Esophagus squamous epithelium (tissue), 5 donors: ENCODE data around the gene RRP15. TPM values are rescaled to one million over a fixed set of nuclear protein-coding genes. Genes with fewer than 3 reads are reported as not detected.

Source experiments
- DNase-seq: peaks from one replicate; lab custom pipeline; 2025; lab: John Stamatoyannopoulos, UW
- H3K27ac ChIP-seq, 4 donors: fragments of 200-600 bp; sonication (generic); one replicate each; pipeline ENCODE4 v1.5.1; 2016 to 2019; ENCODE audit warnings: mild to moderate bottlenecking in 1 of 4
- H3K27me3 ChIP-seq, 4 donors: fragments of 200-600 bp; sonication (generic); 1 replicate in 3 of 4; 2 replicates in 1 of 4; pipeline versions ENCODE4 v1.5.1 to v1.6.0; 2017 to 2021; ENCODE audit warnings: antibody characterized with exemption in 1 of 4
- H3K36me3 ChIP-seq, 3 donors: fragments of 200-600 bp; sonication (generic); one replicate each; pipeline ENCODE4 v1.5.1; 2016 to 2019
- H3K4me1 ChIP-seq, 3 donors: fragments of 200-600 bp; sonication (generic); one replicate each; pipeline ENCODE4 v1.5.1; 2017 to 2019
- H3K4me3 ChIP-seq, 4 donors: fragments of 200-600 bp; sonication (generic); 1 replicate in 3 of 4; 2 replicates in 1 of 4; pipeline ENCODE4 v1.5.1; 2016 to 2019; ENCODE audit warnings: mild to moderate bottlenecking in 2 of 4, moderate library complexity in 1 of 4
- H3K9me3 ChIP-seq, 3 donors: fragments of 200-600 bp; sonication (generic); one replicate each; pipeline ENCODE4 v1.5.1; 2016 to 2019
- POLR2A ChIP-seq, 4 donors: fragments of 450-650 bp; IDR thresholded peaks; one replicate each; pipeline ENCODE4 v1.6.1; 2017; ENCODE audit warnings: antibody characterized with exemption in 4 of 4, mild to moderate bottlenecking in 4 of 4, moderate library complexity in 3 of 4
- WGBS, 2 donors: methylation state at CpG; one replicate each; pipeline ENCODE4 v1.1.5; 2018; 5-methylcytosine and 5-hydroxymethylcytosine counted together
- intact Hi-C: fragments of 100-400 bp; cut with DNase I; formaldehyde crosslinking; loops from one replicate; pipeline ENCODE4 v1.15.0; 2022
- total RNA-seq, 4 donors: library from RNA; depleted of rRNA; stranded (reverse); fragments of >200 nt; gene quantifications; one replicate each; pipeline ENCODE4 v1.1.0, GENCODE V29; 2016
- TF ChIP-seq, protein P1 (sequence below), 6 experiments: fragments of 450-650 bp in 4 of 6; fragments of 200-600 bp in 2 of 6; sonication (generic) in 2 of 6; IDR thresholded peaks; one replicate each; pipeline ENCODE4 v1.5.1; 2016 to 2019; ENCODE audit warnings: antibody characterized with exemption in 6 of 6, mild to moderate bottlenecking in 4 of 6, moderate library complexity in 4 of 6
- donor health status: DM: yes; HTN: yes; CAD: no.

The RRP15 gene
- total RNA-seq, 4 donors from 2014 or later: 4.6 to 9.3 (median 8.4) TPM

DNA sequence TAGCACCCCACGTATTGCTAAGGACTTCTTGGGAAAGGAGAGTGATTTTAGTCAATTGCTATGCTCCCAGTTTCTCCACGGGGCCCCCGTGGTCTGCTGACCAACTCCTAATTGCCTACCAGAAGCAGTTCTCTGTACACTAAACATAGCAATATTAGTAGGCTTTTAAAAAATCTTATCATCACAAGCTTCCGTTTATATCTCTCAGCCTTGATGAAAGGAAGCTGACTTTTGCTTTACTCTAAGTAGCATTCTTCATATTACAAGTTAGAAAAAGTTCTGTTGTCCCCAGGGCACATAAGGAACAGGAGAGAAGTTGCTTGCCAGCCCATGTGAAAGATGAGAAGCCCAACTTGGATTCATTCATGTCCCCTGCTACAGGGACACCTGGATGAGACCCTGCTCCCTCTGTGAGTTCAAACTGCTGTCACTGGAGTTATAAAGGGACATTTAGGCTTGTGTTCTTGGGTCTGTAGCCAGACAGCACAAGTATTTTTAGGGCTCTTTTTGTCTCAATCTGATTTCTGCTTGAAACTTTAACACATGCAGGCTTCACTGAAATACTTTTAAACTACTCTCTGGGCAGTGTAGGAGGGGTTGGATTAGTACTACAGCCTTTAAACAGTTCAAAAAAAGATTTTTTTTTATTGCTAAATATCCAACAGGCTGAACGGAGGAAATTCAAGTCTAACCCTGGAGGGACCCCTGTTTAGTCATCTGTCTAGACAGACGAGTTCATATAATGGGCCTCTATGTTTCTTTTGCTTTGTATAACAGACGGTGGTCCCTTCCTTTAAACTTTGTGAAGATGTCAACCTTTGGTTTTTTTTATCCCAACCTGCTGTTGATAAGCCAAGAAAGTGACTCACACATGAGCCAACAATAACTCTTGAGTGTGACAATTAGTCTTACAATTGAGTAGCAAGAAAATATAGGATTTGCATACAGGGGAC lies 89.6 kb downstream of the RRP15 start:
- Histone ChIP-seq H3K27ac (peak overlapping the region in 1 of 4 donors; percentile 48), H3K27me3 (no peaks in the 10 kb centered on the region), H3K9me3 (no peaks in the 10 kb centered on the region), H3K4me3 (no peak overlapping the region), H3K36me3 (no peaks in the 10 kb centered on the region), H3K4me1 (peaks cover 0 to 34% (median 11%) of the 10 kb centered on the region in 3 donors)
- DNase-seq: no peak
- TF ChIP-seq, protein P1, sequence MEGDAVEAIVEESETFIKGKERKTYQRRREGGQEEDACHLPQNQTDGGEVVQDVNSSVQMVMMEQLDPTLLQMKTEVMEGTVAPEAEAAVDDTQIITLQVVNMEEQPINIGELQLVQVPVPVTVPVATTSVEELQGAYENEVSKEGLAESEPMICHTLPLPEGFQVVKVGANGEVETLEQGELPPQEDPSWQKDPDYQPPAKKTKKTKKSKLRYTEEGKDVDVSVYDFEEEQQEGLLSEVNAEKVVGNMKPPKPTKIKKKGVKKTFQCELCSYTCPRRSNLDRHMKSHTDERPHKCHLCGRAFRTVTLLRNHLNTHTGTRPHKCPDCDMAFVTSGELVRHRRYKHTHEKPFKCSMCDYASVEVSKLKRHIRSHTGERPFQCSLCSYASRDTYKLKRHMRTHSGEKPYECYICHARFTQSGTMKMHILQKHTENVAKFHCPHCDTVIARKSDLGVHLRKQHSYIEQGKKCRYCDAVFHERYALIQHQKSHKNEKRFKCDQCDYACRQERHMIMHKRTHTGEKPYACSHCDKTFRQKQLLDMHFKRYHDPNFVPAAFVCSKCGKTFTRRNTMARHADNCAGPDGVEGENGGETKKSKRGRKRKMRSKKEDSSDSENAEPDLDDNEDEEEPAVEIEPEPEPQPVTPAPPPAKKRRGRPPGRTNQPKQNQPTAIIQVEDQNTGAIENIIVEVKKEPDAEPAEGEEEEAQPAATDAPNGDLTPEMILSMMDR (IDR thresholded peaks at IDR 0.05): no peak
- no peak for TF ChIP-seq POLR2A (IDR thresholded peaks at IDR 0.05)
- intact Hi-C loops: no loop called here
- WGBS, 2 donors: 39 to 44% methylated on average over 7 of the region's 7 CpGs

DNA sequence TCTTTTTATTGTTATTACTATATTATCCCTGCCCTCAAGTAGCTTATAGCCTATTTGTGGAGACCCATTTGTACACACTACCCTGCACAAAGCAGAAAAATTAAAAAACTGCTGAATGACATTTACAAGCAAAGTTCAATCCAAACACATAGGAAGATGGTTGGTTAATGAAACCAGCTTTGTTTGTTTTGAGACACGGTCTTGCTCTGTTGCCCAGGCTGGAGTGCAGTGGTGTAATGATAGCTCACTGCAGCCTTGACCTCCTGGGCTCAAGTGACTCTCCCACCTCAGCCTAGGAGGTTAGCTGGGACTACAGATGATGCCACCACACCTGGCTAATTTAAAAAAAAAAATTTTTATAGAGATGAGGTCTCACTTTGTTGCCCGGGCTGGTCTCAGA lies 91.6 kb downstream of the RRP15 start:
- Histone ChIP-seq H3K27me3 (no peaks in the 10 kb centered on the region), H3K36me3 (no peaks in the 10 kb centered on the region), H3K4me1 (peaks cover 0 to 33% (median 17%) of the 10 kb centered on the region in 3 donors), H3K4me3 (no peak overlapping the region), H3K27ac (no peak overlapping the region), H3K9me3 (no peaks in the 10 kb centered on the region)
- intact Hi-C loops: no loop called here
- no peak for TF ChIP-seq POLR2A (IDR thresholded peaks at IDR 0.05)
- TF ChIP-seq, protein P1 (IDR thresholded peaks at IDR 0.05): no peak
- WGBS, 2 donors: 47 to 51% methylated on average over 2 of the region's 2 CpGs
- no peak for DNase-seq

- no peaks in the 10 kb centered on the region for H3K36me3 ChIP-seq
- H3K9me3 ChIP-seq: no peaks in the 10 kb centered on the region
- H3K27me3 ChIP-seq: no peaks in the 10 kb centered on the region
- no peak overlapping the region for H3K27ac ChIP-seq
- TF ChIP-seq, protein P1 (IDR thresholded peaks at IDR 0.05): no peak
- no peak for TF ChIP-seq POLR2A (IDR thresholded peaks at IDR 0.05)
- no peak for DNase-seq
- 29 to 44% methylated on average over 4 of the region's 4 CpGs for WGBS, 2 donors
- intact Hi-C loops: no loop called here
- no peak overlapping the region for H3K4me3 ChIP-seq
- H3K4me1 ChIP-seq: peaks cover 0 to 30% (median 17%) of the 10 kb centered on the region in 3 donors
Observed at GRCh38 chr1:218377143-218377660, 92.1 kb downstream of the RRP15 start.

GRCh38 chr1:218380125-218380977 lies 95.3 kb downstream of the RRP15 start:
- no peak overlapping the region for H3K4me3 ChIP-seq
- 67 to 78% methylated on average over 6 to 7 of the region's 7 CpGs for WGBS, 2 donors
- H3K36me3 ChIP-seq: no peaks in the 10 kb centered on the region
- no peak for DNase-seq
- H3K27me3 ChIP-seq: no peaks in the 10 kb centered on the region
- H3K27ac ChIP-seq: peak overlapping the region in 1 of 4 donors; percentile 25
- TF ChIP-seq POLR2A (IDR thresholded peaks at IDR 0.05): no peak
- TF ChIP-seq, protein P1 (IDR thresholded peaks at IDR 0.05): no peak
- H3K9me3 ChIP-seq: no peaks in the 10 kb centered on the region
- H3K4me1 ChIP-seq: peaks cover 0 to 20% (median 14%) of the 10 kb centered on the region in 3 donors
- intact Hi-C loops: no loop called here
